ENCODE data around the gene AOPEP. TPM values are rescaled to one million over a fixed set of nuclear protein-coding genes. Genes with fewer than 3 reads are reported as not detected.
"Not testable (repeated sequence)": the region's sequence is repeated elsewhere in the genome, so short reads cannot be mapped to it uniquely, and the experiment has no call there.

AOPEP gene
- total and polyA plus RNA-seq, 12 donors = 110 to 250 (median 161) TPM

DNA sequence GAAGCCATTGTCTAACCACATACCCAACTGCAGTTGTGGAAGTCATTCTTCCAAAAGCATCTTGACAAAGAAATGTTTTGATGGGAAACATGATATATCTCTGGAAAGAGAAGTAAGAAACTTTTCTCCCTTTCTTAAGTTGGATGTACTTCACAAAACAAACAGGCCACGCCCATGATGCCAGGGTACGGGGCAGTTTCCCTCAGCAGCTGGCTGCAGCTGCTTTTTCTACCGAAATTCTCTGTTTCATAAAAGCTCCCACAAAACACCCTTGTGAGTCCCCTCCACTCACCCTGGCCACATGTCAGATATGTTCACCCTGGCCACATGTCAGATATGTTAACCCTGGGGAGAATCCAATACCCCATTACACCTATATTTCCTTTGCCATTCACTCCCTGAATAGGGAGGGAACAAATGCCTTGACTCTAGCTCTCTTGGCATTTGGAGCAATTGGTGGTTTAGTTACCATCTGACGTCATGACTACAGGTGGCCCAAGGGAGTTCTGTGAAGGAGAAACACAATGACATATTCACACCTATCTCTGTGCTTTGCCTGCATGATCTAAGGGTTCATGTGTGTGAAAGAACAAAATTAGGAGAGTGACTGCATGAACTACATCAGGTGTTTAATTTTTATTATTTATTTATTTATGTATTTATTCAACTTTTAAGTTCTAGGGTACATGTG lies 103.0 kb downstream of the AOPEP start:
- no peak for ATAC-seq
- intact Hi-C loops (cut with DNase I) = loop anchor here in 1 of 10 donors (5.0 kb wide), 1 partner anchor 33 kb away; no protein-coding TSS in a partner anchor
- WGBS, 2 donors = 91% methylated on average over 4 of the region's 4 CpGs
- Histone ChIP-seq H3K27me3 (no peaks in the 10 kb centered on the region), H3K36me3 (peaks cover 0 to 4% (median 0%) of the 10 kb centered on the region in 9 donors), H3K4me1 (peaks cover 0 to 41% (median 29%) of the 10 kb centered on the region in 9 donors), H3K9me3 (peaks cover 0 to 6% (median 0%) of the 10 kb centered on the region in 11 donors), H3K4me3 (no peak overlapping the region), H3K27ac (no peak overlapping the region)
- DNase-seq = no peak
- TF ChIP-seq, protein P1, sequence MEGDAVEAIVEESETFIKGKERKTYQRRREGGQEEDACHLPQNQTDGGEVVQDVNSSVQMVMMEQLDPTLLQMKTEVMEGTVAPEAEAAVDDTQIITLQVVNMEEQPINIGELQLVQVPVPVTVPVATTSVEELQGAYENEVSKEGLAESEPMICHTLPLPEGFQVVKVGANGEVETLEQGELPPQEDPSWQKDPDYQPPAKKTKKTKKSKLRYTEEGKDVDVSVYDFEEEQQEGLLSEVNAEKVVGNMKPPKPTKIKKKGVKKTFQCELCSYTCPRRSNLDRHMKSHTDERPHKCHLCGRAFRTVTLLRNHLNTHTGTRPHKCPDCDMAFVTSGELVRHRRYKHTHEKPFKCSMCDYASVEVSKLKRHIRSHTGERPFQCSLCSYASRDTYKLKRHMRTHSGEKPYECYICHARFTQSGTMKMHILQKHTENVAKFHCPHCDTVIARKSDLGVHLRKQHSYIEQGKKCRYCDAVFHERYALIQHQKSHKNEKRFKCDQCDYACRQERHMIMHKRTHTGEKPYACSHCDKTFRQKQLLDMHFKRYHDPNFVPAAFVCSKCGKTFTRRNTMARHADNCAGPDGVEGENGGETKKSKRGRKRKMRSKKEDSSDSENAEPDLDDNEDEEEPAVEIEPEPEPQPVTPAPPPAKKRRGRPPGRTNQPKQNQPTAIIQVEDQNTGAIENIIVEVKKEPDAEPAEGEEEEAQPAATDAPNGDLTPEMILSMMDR (IDR thresholded peaks at IDR 0.05) = no peak

DNA sequence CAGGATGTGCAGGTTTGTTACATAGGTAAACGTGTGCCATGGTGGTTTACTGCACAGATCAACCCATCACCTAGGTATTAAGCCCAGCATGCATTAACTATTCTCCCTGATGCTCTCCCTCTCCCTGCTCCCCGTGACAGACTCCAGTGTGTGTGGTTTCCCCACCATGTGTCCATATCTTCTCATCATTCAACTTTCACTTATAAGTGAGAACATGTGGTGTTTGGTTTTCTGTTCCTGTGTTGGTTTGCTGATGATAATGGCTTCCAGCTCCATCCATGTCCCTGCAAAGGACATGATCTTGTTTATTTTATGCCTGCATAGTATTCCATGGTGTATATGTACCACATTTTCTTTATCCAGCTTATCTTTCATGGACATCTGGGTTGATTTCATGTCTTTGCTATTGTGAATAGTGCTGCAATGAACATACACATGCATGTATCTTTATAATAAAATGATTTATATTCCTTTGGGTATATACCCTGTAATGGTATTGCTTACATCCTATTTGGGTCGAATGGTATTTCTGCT lies 103.6 kb downstream of the AOPEP start:
- H3K9me3 ChIP-seq; intact Hi-C loops (cut with DNase I); H3K27me3 ChIP-seq; ATAC-seq; H3K4me3 ChIP-seq; H3K36me3 ChIP-seq; H3K27ac ChIP-seq; DNase-seq: not testable (repeated sequence)
- 64 to 65% methylated on average over 3 of the region's 3 CpGs for WGBS, 2 donors
- peaks cover 0 to 35% (median 23%) of the 10 kb centered on the region in 9 donors for H3K4me1 ChIP-seq

DNA sequence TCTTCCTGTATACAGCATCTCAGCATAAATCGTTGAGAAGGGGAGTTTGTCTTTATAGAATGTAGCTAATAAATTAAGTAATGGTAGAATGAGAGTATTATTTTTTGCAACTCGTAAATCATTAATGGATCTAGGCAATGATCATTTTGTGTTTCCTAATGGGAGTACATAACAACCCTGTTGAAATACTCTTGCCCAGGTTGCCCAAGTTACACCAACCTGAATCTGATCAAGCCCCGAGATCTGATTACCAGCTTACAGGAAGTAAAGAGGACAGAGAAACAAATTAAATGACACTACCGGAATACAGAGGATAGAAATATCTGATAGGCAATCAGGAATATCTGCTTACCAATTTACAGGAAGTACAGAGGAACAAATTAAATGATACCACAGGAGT lies 107.3 kb downstream of the AOPEP start:
- Histone ChIP-seq H3K4me1 (peaks cover 0 to 5% (median 0%) of the 10 kb centered on the region in 9 donors), H3K4me3 (no peak overlapping the region), H3K36me3 (no peaks in the 10 kb centered on the region), H3K27ac (no peak overlapping the region), H3K9me3 (peaks cover 0 to 16% (median 6%) of the 10 kb centered on the region in 11 donors), H3K27me3 (no peaks in the 10 kb centered on the region)
- DNase-seq = no peak
- ATAC-seq = no peak
- 94 to 96% methylated on average over 4 of the region's 4 CpGs for WGBS, 2 donors
- intact Hi-C loops (cut with DNase I) = no loop called here
- TF ChIP-seq, protein P1 (IDR thresholded peaks at IDR 0.05) = no peak

DNA sequence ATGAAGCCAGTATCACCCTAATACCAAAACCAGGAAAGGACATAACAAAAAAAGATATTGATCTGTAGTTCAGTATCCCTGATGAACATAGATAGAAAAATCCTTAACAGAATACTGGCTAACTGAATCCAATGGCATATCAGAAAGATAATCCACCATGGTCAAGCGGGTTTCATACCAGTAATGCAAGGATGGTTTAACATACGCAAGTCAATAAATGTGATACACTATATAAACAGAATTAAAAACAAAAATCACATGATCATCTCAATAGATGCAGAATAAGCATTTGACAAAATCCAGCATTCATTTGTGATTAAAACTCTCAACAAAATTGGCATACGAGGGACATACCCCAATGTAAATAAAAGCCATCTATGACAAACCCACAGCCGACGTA lies 110.9 kb downstream of the AOPEP start:
- 80 to 86% methylated on average over 5 of the region's 5 CpGs for WGBS, 2 donors
- ATAC-seq (no peak), DNase-seq (no peak)
- Histone ChIP-seq H3K4me1 (peaks cover 0 to under 1% (median 0%) of the 10 kb centered on the region in 9 donors), H3K4me3 (no peak overlapping the region), H3K27me3 (no peaks in the 10 kb centered on the region), H3K36me3 (no peaks in the 10 kb centered on the region), H3K27ac (no peak overlapping the region), H3K9me3 (peaks cover 0 to 29% (median 6%) of the 10 kb centered on the region in 11 donors)
- TF ChIP-seq, protein P1 (IDR thresholded peaks at IDR 0.05) = no peak
- intact Hi-C loops (cut with DNase I) = no loop called here

DNA sequence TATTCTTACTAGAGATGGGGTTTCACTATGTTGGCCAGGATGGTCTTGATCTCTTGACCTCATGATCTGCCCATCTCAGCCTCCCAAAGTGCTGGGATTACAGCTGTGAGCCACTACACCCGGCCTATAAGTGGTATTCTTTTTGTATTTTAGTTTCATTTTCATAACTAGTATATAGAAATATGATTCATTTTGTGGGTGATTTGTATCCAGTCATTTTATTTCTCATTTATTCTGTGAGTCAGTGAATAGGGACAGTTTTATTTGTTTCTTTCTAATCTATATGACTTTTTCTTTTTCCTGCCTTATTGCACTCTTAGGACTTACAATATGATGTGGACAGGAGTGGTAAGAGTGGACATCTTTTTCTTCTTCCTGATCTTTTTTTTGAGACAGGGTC lies 112.9 kb downstream of the AOPEP start:
- Histone ChIP-seq H3K27me3 (no peaks in the 10 kb centered on the region), H3K36me3 (no peaks in the 10 kb centered on the region), H3K4me3 (no peak overlapping the region), H3K27ac (no peak overlapping the region), H3K9me3 (peaks cover 0 to 29% (median 6%) of the 10 kb centered on the region in 11 donors), H3K4me1 (peaks cover 0 to 3% (median 0%) of the 10 kb centered on the region in 9 donors)
- intact Hi-C loops (cut with DNase I) = no loop called here
- DNase-seq (no peak), ATAC-seq (no peak)
- WGBS, 2 donors = 95 to 100% methylated on average over 1 of the region's 1 CpG
- TF ChIP-seq, protein P1 (IDR thresholded peaks at IDR 0.05) = no peak
